ENCODE results near the gene SPTLC1.
"Not testable (repeated sequence)": the region's sequence is repeated elsewhere in the genome, so short reads cannot be mapped to it uniquely, and the experiment has no call there.

The SPTLC1 gene

GRCh38 chr9:92026206-92027002, 88.8 kb downstream of the SPTLC1 start:
- DNase-seq, result no peak

- DNase-seq, result peak; percentile 67
Observed at GRCh38 chr9:92021785-92022541, 93.2 kb downstream of the SPTLC1 start.

- no peak for DNase-seq
Observed at GRCh38 chr9:92019658-92020057, 95.6 kb downstream of the SPTLC1 start.

GRCh38 chr9:92010705-92011536, 104.3 kb downstream of the SPTLC1 start:
- no peak for DNase-seq

GRCh38 chr9:92010253-92010652, 105.0 kb downstream of the SPTLC1 start:
- not testable (repeated sequence) for DNase-seq

GRCh38 chr9:92008041-92008440, 107.2 kb downstream of the SPTLC1 start:
- no peak for DNase-seq

GRCh38 chr9:92004045-92004392, 111.2 kb downstream of the SPTLC1 start:
- no peak for DNase-seq

- no peak for DNase-seq
Observed at GRCh38 chr9:92003308-92004044, 111.7 kb downstream of the SPTLC1 start.

- DNase-seq, result not testable (repeated sequence)
Observed at GRCh38 chr9:92001948-92002347, 113.3 kb downstream of the SPTLC1 start.

- DNase-seq, result no peak
Observed at GRCh38 chr9:92001244-92001643, 114.0 kb downstream of the SPTLC1 start.

GRCh38 chr9:91995000-91995655, 120.1 kb downstream of the SPTLC1 start:
- no peak for DNase-seq

GRCh38 chr9:91994422-91994821, 120.8 kb downstream of the SPTLC1 start:
- DNase-seq, result no peak

- no peak for DNase-seq
Observed at GRCh38 chr9:91992461-91993041, 122.7 kb downstream of the SPTLC1 start.

- no peak for DNase-seq
Observed at GRCh38 chr9:91991721-91992341, 123.4 kb downstream of the SPTLC1 start.

GRCh38 chr9:91986248-91986647, 129.0 kb downstream of the SPTLC1 start:
- DNase-seq, result no peak

GRCh38 chr9:91985692-91986091, 129.5 kb downstream of the SPTLC1 start:
- DNase-seq, result no peak
